HG03064 (cell line): ENCODE measurements around the gene SLC4A3.
"Not testable (repeated sequence)": the region's sequence is repeated elsewhere in the genome, so short reads cannot be mapped to it uniquely, and the experiment has no call there.

Experiments
- ATAC-seq: cut with Tn5 transposase; IDR thresholded peaks from one replicate; pipeline ENCODE4 v1.9.1; 2021; ENCODE audit warnings: low read depth; ENCODE audit not compliant: unreplicated experiment

Gene SLC4A3

DNA sequence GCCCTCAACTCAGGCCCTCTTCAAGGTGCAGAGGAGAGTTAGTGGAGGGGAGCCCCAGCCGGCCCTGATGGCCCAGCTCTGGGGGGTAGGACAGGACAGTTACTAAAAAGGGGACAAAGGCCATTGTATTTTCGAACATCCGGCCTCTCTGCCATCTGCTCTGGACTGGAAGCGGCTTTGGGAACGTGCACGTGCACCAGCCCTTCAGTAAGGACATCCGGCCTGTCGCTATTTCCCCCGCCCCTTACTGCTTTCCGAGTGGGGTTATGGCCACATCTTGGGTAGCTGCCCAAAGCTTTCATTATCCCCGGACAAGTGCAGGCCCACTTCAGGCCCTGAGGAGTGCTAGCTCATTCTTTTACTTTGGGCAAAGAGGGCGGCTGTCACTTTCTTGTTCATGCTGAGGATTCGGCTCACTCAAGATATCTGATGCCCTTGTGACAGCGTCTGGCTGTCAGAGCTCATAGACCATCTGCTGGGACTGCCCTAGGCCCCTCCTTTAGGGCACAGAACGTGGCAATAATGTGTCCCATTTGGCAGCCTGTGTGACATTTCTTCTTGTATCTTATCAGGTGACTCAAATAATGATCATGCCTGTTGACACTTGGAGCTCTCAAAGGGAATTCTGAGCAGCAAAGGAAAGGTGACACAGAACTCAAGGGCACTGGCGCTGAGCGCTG, 17.5 kb downstream of the SLC4A3 start:
- ATAC-seq, result no peak

DNA sequence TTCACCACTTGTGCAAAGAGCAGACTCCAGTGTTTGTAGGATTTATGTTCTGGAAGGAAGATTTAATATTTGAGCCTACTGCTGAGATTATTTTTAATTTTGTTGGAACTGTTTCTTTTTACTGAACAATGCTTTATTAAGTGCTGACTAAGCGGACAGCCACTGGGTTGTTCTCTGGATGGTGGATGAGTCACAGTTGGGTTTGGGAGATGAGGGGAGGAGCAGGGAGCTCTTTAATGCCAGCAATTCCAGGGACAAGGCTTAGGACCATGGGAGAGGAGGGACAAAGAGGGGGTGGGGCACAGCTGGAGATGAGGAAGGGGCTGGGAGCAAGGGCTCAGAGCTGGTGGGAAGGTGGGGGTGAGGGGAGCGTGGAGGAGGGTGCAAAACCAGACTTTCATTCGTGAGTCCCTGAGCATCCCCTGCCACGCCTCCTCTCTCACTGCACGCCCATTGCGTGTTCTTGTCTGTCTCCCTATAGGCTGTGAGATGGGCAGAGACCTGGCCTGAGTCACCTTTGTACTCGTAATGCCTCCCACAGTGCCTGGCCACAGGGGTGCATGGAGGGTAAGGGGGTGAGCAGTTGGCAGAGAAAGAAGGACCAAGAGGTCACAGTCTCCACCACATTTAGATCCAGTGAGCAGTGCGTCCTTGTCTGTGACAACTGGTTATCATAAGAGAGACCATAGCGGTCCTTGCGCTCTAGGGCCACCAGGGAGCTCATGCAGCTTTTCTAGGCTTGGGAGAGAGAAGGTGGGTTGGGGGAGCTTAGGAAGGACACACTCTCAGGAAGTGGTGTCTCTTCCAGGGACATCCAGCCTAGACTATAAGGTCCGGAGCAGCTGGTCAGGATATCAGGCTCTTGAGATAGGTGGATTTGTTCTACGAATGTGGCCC, 18.4 kb downstream of the SLC4A3 start:
- no peak for ATAC-seq

DNA sequence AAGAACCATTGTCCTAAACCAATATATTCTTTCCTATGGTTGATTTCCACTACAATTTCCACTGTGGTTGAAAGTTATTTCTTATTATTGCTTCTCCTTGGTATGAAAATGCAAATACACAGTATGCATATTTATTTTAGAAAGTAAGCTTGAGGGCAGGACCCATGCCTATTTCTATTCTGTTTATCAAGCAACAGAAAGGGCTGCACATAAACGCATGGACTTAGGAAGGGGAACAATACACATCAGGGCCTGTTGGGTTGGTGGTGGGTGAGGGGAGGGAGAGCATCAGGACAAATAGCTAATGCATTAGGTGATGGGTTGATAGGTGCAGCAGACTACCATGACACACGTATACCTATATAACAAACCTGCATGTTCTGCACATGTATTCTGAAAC, 20.7 kb downstream of the SLC4A3 start:
- no peak for ATAC-seq

GRCh38 chr2:219648963-219649362, 21.5 kb downstream of the SLC4A3 start:
- no peak for ATAC-seq

DNA sequence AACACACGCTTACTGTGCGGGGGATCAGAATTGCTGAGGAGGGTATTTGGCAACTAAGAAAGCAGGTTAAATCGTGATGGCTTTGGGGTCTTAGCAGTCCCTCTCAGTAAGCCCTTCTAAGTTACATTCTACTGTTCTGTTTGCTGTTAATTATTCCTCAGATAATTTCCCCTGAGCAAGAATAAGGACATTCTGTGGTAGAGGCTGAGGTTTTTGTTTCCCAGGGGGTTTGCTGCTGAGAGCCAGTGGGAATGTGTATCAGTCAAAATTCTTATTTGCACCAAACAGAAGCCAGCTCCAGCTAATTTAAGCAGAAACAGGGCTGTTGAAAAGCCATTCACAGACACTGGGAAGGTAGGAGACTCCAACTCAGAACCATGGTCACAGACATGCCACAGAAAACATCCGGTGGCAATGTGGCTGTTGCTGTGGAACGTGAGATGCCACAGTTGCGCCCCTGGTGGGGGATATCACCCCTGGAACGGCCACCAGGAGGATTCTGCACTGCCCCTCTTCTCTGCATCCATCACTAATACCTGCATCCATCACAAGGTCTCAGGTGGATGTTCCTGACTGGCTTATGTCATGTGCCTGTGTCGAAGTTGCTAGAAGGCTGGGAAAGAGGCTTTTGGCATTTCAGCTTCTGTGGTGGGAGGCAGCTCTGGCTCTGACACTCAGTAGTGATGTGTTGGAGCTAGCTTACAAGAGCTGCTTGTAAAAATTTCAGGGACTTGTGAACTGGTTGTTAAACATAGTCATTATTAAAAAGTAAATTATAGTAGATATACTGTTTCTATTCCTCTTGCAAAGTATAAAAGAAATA, 23.2 kb downstream of the SLC4A3 start:
- no peak for ATAC-seq

GRCh38 chr2:219651656-219652055, 24.2 kb downstream of the SLC4A3 start:
- not testable (repeated sequence) for ATAC-seq

DNA sequence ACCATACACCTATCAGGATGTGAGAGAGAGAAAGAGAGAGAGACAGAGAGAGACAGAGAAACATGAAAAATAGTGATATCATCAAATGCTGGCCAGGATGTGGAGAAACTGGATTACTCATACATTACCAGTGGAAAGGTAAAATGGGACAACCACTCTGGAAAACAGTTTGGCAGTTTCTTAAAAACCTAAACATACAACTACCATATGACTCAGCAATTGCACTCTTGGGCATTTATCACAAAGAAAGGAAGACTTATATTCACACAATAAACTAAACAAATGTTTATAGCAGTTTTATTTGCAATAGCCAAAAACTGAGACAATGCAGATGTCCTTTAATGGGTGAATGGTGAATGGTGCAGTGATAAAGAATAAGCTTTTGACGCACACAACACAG, 29.1 kb downstream of the SLC4A3 start:
- ATAC-seq, result no peak

- no peak for ATAC-seq
These were observed 30.9 kb downstream of the SLC4A3 start for GRCh38 chr2:219658196-219658846.

DNA sequence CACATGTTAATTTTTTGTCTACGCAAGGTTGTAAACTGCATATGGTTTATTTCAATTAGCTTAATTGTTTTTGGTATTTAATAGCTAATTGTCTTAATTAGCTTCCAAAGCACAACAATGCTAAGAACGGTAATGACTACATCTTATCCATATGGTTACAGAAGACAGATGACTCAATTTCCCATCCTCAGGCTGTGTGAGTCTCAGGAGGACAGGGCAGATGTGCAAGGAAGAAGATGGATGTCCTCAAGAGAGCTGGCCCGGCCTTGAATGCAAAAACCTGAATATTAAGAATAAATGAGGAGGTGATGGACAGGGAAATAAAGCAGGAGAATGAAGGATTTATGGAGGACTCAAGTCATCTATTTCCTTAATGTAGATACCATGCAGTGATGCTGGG, 31.4 kb downstream of the SLC4A3 start:
- ATAC-seq, result no peak

DNA sequence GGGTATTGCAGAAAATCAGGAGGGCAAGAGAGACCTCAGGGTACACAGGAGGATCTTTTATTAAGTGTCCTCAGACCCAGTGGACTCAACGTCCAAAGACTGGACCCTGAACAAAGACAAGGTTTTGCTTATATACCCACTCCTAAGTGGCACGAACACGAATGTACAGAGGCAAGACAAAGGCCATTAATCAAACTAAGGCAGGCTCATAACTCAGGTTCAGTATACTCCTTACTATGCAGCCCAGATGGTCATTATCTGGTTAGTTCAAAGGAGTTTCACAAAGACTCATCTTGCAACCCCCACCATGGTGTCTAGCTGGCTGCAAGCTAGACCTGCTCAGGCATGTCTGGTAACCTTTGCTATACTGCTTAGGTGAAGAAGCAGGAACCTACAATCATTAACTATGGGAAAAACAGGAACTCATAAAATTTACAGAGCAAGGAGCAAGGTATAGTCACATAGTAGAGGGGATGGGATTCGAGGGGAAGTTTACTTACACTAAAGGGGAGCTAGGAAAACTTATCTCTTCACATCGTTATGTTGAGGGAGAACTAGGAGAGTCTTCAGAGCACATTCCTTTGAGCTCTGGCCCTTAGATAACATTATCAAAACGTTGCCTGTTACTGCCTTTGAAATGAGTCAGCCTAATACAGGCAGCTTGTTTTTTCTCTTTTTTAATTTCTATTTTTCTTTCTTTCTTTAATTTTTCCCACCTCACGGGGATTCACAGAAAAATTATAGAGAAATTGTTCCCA, 33.9 kb downstream of the SLC4A3 start:
- peak; percentile 96 for ATAC-seq

DNA sequence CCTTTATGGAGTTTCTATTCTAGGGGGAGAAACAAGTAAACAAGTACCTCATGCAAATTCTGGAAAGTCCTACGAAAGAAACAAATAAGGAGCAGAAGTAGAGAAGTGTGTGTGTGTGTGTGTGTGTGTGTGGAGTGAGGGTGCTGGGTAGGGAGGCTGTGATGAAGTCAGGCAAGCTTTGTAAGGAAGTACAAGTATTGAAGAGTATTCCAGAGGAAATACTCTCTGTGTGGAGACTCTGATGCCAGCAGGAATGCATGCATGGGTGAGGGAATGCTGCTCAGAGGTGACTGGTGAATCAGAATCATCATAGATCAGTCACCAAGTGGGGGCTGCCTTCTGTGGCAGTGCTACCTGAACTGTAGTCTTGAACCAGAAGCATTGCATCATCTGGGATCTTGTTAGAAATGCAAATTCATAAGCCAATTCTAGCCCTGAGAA, 34.5 kb downstream of the SLC4A3 start:
- ATAC-seq, result no peak

DNA sequence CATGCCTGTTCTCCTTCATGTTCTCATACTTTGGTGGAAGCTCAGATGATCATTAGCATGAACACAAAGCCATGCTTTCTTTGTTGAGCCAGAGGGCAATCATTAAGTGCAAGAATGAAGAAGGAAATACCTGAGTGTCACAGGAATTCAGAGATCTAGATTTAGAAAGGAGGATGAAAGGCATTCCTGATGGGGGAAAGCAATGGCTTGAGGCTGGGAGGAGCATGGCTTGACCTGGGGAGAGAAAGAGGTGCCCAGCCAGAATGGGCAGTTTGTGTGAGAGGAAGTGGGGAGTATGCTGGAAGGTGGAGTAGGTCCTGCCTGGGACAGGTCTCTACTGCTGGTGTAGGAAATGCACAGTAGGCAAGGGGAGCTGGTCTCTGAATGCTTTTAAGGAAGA, 35.1 kb downstream of the SLC4A3 start:
- ATAC-seq, result no peak

DNA sequence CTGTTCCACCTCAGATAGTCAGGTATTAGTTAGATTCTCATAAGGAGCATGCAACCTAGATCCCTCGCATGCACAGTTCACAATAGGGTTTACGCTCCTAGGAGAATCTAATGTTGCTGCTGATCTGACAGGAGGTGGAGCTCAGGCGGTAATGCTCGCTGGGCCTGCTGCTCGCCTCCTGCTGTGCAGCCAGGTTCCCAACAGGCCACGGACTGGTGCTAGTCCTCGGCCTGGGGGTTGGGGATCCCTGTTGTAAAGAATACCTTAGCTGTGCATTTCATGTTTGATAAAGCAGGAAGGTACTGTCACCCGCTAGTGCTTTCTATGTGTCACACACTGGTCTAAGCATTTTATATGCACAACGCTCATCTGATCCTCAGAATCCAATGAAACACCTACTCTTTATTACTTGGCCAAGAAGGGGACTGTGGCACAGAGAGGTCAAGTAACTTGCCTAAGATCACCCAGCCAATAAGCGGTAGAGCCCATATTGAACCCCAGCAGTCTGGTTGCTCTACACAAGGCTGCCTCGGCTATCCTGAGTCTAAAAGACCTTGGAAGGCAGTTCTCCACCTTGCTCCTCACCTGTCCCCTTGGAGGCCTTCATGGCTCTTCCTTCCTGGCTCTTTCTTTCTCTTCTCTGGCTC, 35.8 kb downstream of the SLC4A3 start:
- no peak for ATAC-seq

GRCh38 chr2:219664041-219664440, 36.6 kb downstream of the SLC4A3 start:
- ATAC-seq, result no peak

GRCh38 chr2:219664944-219665343, 37.5 kb downstream of the SLC4A3 start:
- ATAC-seq, result no peak

DNA sequence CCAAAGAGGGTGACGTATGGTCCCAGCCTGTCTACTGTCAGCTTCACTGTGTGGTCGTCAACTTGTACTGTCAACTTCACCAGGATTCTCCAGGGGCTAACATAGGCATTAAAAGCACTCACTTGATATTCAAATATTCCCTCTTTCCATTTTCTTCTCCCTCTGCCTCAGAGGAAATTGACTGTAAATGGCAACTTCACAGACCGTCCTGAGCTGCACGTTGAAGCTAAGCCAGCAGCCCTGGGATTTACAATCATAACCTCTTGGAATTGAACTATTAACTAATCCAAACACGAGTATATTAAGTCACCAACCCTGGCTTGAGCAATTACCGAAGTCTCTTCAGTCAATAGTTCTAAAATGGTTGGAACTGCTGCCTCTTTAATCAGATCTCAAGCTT, 38.5 kb downstream of the SLC4A3 start:
- no peak for ATAC-seq

- no peak for ATAC-seq
These were observed 40.9 kb downstream of the SLC4A3 start for GRCh38 chr2:219668316-219668715.

GRCh38 chr2:219670386-219670785, 43.0 kb downstream of the SLC4A3 start:
- no peak for ATAC-seq

GRCh38 chr2:219671279-219671678, 43.8 kb downstream of the SLC4A3 start:
- ATAC-seq, result no peak
